Right kidney (tissue), 1 donor: ENCODE data around the gene SLC12A3.

ENCODE experiments used
- DNase-seq: peaks from one replicate; pipeline ENCODE4 v3.0.0-alpha.2; 2016

The SLC12A3 gene

DNA sequence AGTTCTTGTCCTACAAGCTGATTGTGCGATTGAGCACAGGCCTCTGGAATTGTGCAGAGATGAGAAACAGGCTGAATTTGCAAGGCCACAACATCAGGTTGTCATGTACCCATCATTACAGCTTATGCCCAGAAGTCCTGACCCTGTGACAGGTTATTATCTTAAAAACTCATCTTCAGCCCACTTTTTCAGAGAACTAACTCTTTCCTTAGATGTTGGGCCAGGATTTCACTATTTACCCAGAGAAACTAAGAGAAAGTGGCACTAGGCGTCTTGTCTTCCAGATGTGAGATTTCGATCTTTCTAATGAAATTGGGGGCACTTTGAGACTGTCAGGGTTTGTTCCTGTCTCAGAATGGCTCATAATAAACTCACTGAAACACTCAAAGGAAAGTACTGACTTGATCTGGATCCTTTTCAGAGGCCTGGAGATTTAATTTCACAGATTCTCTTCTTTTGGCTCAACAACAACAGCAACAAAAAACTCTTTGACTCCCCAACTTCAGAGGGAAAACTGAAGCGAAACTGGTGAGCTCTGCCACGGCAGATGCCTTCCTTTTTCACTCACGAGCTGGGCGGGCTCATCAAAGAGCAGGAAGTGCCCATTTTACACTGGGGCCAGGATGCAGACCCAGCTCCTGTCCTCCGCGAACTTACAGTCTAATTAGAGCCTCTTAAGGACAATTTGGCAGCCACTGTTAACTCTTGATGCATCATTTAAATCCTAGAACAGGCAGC, 17.7 kb upstream of the SLC12A3 start:
- DNase-seq: no peak

DNA sequence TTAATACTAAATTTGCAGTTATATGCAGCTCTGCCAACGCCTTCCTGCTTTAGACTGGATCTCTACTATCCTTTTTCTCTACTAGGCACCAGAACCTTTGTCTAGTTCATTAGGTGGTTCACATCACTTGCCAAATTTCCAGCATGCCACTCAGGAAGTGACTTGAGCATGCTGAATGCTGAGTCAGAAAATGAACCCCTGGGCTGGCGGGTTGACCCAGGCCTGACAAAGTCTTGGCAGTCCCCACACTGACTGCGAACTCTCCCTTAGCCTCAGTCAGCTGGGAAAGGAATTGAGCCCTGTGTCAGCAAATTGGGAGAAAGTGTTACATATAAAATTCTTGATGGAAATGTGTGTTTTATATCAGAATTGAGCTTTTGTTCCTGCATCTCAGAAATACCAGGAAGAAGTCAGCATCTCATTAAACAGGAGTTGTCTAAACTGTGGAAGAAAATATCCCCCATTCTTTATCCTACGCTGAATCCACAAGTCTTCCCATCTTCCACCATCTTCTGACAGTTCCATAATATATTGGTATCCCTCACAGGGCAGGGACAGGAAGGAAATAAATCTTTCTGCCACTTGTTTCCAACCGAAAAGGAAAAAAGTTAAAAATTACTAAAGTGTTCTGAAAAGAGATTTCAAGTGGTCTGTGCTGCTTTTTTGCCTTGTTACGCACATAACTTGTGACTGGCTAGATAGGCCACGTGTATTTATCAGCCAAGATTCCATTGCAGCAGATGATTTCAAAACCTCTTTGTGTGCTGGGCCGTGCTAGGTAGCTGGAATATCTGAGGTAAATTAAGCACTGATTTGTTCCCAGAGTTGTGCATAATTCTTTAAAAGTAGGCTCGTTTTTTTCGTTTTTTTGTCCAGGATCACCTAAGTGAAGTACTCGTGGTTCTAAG, 16.7 kb upstream of the SLC12A3 start:
- DNase-seq: no peak

DNA sequence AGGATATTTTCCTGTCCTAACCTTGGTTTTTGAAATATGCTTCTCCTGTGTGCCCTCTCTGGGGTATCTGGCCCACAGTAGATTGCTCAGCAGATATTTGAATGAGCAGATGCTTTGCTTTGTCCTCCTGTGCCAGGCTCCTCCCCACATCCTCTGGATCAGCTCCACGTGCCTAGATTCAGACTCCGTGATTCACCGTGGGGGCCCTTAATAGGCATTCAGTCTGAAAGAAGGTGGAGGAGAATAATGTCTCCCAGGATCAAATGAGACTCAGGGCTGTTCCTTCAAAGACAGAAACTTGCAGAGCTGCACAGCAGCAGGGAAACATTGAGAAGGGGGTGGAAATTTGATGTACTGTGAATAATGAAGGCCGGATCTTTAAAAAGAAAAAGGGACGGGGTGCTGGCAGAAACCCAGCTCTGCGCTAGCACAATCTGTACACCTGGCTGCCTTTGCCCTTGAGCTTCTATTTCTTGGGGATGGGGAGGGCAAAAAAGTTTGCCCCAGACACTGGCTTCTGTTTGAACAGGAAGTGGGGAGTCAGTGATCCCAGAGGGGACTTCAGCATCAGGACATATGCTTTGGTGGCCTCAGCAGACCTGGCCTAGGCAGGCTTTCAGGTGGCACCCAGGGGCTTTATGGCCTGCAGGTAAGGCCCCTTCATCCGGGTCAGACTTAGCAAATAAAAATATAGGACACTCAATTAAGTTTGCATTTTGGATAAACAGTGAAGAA, 15.9 kb upstream of the SLC12A3 start:
- no peak for DNase-seq

DNA sequence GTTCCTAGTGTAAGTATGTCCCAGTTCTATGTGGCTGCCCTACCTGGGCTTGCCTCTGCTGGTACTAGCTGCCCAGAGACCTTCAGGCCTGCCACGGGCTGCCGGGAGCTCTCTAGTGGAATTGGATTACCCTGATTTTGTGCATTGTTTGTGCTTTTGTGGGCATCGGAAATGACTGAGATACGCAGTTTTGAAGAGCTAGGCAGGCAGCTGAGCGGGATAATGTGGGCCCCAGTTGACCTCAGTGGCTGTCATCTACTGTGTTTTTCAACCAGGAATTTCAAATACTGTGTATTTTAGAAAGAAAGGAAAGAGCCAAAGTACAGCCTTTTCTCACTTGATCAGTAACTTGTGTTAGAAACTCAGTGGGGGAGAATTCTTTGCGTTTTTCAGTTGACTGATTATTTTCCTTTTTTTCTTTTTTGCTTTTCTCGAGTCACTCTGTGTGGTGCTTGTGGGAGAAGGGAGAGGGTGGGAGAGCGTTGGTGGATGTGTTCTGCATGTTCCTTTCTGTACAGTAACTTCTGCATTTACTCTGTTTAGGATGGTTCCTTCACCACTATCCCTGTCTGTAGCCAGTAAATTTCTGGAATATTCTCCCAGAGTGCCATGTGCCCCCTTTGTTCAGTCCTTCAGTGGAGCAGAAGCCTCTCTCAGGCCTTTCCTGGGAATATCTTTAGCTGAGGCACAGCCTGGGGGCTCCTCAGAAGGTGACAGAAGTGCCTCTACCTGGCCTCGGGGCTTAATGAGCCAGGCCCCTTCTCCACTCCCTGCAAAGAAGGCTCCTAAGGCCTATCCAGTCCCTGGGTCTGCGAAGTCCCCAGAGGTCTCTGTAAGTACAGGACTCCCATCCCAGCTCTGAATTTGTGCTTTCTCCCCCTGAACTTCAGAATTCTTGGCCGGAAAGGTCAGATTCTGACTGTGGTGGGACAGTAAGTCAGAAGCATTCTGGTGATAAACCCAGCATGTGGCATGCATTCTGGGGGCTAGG, 15.0 kb upstream of the SLC12A3 start:
- no peak for DNase-seq

DNA sequence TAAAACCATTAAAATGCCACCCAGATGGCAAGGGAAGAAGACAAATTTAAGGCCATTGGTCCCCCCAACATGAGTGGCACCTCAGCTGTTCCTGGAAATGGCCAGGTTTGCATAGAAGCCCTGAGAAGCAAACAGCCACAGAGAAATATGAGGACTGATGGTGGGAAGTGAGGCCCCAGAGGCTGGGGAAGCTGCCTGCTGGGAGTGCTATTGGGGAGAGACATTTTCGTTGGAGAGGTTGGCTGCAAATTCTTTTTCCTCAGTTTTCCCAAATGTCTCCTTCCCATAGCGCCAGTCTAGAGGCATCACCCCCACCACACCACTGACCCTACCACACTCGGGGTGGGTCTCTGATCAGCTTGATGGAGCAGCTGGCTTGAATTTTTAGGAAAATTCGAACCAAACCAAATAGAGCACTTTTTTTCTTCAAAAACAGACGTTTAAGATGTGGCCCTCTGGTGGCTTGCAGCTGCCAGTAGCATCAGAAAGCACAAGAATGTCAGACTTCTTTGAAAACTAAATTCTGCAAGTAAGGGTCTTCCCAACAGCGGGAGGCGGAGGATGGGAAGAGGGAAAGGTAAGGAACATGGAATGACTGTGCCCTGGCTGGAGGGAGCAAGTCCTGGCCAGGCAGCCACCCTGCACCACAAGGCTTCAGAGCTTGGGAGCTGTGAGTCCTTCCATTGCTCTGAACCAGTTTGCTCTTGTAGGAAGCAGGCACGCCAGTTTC, 13.2 kb upstream of the SLC12A3 start:
- no peak for DNase-seq

- DNase-seq: no peak
Measured at GRCh38 chr16:56852401-56852730, 12.6 kb upstream of the SLC12A3 start.

GRCh38 chr16:56852968-56853367, 12.0 kb upstream of the SLC12A3 start:
- DNase-seq: no peak

DNA sequence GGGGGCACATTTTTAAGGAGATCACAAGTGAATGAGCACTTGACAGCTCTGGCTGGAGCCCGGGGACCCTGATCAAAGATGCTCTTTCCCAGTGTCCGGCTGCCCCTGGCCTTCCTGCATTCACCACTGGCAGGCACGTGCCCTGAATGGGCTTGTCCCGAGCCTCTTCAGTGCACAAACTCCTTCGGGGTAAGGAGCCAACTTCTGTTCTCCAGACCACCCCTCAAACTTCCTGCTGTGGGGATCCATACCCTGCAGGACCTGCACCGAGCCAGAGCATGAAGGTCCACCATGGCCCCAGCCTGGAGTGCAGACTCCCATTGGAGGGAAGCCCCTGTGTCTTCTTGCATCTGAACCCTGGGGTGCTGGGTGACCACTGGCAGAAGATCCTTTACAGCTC, 9.8 kb upstream of the SLC12A3 start:
- no peak for DNase-seq

GRCh38 chr16:56855946-56856345, 9.1 kb upstream of the SLC12A3 start:
- no peak for DNase-seq

DNA sequence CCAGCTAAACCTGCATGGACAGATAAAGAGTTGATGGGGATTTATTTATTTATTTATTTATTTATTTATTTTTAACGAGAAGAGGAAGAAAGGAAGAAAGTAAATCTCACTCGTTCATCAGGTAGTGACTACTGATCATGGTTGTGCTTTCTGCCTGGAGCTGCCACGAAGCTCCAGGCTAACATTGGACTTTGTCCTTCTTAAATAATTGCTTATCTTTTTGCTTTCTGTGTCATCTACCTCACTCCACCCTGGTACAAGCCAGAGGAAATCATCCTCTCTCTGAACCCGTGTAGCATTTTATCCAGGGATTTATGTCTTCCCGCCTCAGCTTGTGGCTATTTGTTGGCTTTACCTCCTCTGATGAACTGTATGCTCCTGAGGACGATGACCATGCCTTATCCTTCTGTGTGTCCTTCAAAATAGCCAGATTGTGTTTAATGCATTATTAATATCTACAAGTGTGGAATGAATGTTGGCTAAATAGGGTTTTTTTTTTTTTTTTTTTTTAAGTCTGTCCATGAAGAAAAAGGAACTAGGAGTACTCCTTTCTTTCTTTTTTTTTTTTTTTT, 8.0 kb upstream of the SLC12A3 start:
- no peak for DNase-seq

GRCh38 chr16:56858374-56858773, 6.6 kb upstream of the SLC12A3 start:
- DNase-seq: no peak

DNA sequence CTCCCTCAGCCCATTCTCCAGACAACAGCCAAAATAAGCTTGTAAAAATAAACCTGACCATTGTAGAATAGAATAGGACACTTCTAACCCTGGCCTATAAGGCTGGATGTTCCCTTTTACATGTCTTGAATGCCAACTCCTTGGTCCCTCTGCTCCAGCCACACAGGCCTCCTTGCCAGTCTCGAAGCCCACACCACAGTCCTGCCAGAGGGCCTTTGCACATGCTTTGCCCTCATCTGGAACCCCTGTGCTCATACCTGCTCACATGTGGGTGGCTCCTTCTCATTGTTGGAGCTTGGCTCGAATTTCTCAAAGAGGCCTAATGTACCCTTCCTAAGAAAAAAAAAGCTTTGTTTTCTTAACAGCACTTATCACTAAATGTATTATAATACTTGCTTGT, 5.4 kb upstream of the SLC12A3 start:
- no peak for DNase-seq

DNA sequence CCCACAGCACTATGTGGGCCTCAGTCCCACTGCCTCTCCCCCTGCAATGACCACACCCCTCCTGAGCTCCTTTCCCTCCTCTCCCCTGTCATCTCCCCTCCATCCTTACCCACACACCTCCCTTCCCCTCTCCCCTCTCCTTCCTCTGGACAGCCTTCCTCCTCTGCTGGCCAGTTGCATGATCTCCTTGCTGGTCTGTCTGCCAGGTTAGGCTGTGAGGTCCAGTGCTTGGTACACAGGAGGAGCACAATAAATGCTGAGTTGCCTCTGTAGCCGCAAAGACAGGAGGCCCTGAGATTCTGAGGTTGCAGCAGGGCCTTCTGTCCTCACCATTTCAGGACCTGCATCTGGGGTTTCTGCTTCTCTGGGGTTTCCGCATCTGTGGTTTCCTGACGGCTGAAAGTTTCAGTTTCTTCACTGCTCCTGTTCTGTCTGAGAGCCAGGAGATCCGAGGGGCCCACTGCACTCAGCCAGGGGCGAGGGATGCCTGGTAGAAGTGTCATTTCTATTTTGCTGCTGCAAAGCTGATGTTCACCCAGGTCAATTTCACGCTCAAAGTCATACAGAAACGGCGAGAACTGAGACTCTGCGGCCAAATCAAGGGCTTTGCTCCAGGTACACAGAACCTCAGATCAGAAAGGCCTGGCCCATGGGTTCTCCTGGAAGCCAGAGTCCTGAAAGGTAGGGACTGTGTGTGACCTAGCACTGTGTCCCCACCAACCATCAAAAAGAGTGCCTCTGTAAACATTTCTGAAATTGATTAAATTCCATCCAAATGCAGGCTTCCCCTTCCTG, 4.6 kb upstream of the SLC12A3 start:
- no peak for DNase-seq

GRCh38 chr16:56861092-56861610, 3.9 kb upstream of the SLC12A3 start:
- DNase-seq: no peak

DNA sequence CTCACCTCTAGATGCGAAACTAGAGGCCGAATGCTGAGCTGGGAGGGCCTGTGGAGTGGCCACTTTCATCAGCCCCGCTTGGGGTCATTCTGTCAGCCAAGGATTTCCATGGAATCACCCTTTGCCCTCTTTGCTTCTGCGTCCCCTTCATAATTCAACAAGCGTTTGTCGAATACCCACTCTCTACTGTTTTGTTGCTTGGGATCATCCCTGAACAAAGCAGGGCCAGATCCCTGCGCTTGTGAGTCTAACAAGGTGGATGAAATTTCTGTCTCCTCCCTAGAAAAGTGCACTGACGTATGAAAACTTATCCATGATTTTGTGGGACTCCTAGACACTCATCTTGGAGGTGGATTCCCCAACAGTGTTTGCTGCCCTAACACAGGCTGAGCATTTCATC, 3.3 kb upstream of the SLC12A3 start:
- DNase-seq: no peak

- no peak for DNase-seq
Measured at GRCh38 chr16:56862776-56863175, 2.2 kb upstream of the SLC12A3 start.

- DNase-seq: no peak
Measured at GRCh38 chr16:56865394-56866062, 521 bp downstream of the SLC12A3 start.

DNA sequence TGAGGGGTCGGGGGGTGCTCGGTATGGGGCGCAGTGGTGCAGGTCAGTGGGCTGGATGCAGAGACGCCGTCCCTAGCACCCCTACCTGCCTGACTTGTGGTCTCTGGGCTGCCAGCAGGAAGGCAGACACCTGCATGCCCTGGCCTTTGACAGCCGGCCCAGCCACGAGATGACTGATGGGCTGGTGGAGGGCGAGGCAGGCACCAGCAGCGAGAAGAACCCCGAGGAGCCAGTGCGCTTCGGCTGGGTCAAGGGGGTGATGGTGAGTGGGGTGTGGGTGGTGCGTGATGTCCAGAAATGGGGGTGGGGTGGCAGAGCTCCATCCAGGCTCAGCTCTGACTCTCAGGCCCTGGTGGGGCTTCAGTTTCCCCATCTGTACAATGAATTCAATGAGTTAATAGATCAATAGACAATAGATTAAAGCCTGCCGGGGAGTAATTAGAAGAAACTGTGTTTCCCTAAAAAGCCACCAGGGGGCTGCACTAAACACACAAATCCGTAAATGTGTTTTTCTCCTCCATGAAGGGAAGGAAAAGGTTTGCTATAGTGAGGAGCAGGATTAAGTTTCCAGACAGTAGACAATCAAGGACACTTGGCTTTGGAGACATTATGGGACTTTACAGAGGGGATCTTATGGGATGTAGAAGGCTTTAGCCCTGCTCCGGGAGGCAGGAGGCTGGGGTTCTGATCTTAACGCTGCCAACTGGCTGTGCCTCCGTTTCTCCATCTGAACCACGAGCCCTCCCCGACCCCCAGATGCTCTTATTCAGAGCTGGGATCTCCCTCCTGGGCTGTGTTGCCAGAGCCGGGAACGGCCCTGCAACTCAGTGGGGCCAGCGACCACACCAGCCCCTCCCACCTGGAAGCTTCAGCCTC, 2.2 kb downstream of the SLC12A3 start:
- DNase-seq: no peak
